GM12878 (cell line): ENCODE measurements around the gene VWA5B2. TPM values are rescaled to one million over a fixed set of nuclear protein-coding genes. Genes with fewer than 3 reads are reported as not detected.

Experiments
- ATAC-seq: fragments of 200-7000 bp; cut with Tn5 transposase; 3 replicates; pipeline ENCODE4 v1.9.1; 2020; ENCODE audit warnings: mild to moderate bottlenecking, moderate library complexity
- BruUV-seq: library from RNA; stranded (reverse); fragments of 400-500 nt; replicated peaks from 2 replicates; lab custom pipeline; 2021; lab: Mats Ljungman, UMichigan
- CTCF ChIA-PET: fragments of 300-600 bp; sonication (Branson Sonifier 250); formaldehyde crosslinking; extraction: SDS; loops from one replicate; lab custom pipeline; 2021; ENCODE audit warnings: inconsistent platforms; lab: Yijun Ruan, JAX
- POLR2A ChIA-PET: fragments of 350-600 bp; formaldehyde crosslinking; extraction: SDS; loops from one replicate; lab custom pipeline; 2021; ENCODE audit warnings: inconsistent platforms; lab: Charles Lee
- RAD21 ChIA-PET: fragments of 300-600 bp; sonication (Branson Sonifier 250); formaldehyde crosslinking; loops from one replicate; lab custom pipeline; 2023; ENCODE audit warnings: antibody characterized with exemption; ENCODE audit not compliant: unreplicated experiment; lab: Charles Lee
- SMC1A ChIA-PET: fragments of 300-600 bp; sonication (Branson Sonifier 250); formaldehyde crosslinking; loops from one replicate; lab custom pipeline; 2023; ENCODE audit not compliant: unreplicated experiment, uncharacterized antibody; lab: Charles Lee
- DNase-seq: peaks from one replicate; pipeline ENCODE4 v3.0.0-alpha.2; 2011; ENCODE audit warnings: low read depth, low spot score
- FAIRE-seq: peaks from 3 replicates; lab custom pipeline; 2011; peaks lifted over from hg19 to GRCh38; lab: Jason Lieb, UNC
- H2AFZ ChIP-seq: 2 replicates; pipeline ENCODE4 v1.6.0; 2011; ENCODE audit warnings: low read depth, low read length, control low read depth; ENCODE audit not compliant: control insufficient read depth
- H3K27ac ChIP-seq: 2 replicates; pipeline ENCODE4 v1.5.1; 2011; ENCODE audit warnings: control low read depth; ENCODE audit not compliant: control insufficient read depth, insufficient read depth
- H3K27me3 ChIP-seq, 2 experiments: replicated peaks in 1 of 2; 2 replicates each; pipeline versions ENCODE4 v1.6.0 to v1.6.1; 2011; ENCODE audit warnings: low read length in 1 of 2; ENCODE audit not compliant: control insufficient read depth in 2 of 2, insufficient read depth in 2 of 2
- H3K36me3 ChIP-seq, 2 experiments: 2 replicates each; pipeline ENCODE4 v1.5.1; 2011; ENCODE audit warnings: low read length in 1 of 2; ENCODE audit not compliant: control insufficient read depth in 2 of 2, insufficient read depth in 2 of 2
- H3K4me1 ChIP-seq: 2 replicates; pipeline ENCODE4 v1.6.1; 2011; ENCODE audit warnings: mild to moderate bottlenecking, low read length, moderate library complexity, mixed read lengths; ENCODE audit not compliant: control insufficient read depth, insufficient read depth
- H3K4me2 ChIP-seq: 2 replicates; pipeline ENCODE4 v1.6.0; 2011; ENCODE audit warnings: control low read depth; ENCODE audit not compliant: control insufficient read depth, insufficient read depth
- H3K4me3 ChIP-seq: fragments of 200-600 bp; sonication (generic); 2 replicates; pipeline ENCODE4 v1.5.1; 2016
- H3K79me2 ChIP-seq: 2 replicates; pipeline ENCODE4 v1.6.0; 2011; ENCODE audit warnings: low read length; ENCODE audit not compliant: control insufficient read depth, insufficient read depth
- H3K9ac ChIP-seq: 2 replicates; pipeline ENCODE4 v1.8.0; 2011; ENCODE audit warnings: low read length, control low read depth, mixed read lengths; ENCODE audit not compliant: control insufficient read depth, insufficient read depth
- H3K9me3 ChIP-seq: replicated peaks from 3 replicates; pipeline ENCODE4 v1.5.1; 2011; ENCODE audit warnings: mild to moderate bottlenecking, low read length; ENCODE audit not compliant: control insufficient read depth, insufficient read depth
- H4K20me1 ChIP-seq: 2 replicates; pipeline ENCODE4 v1.6.0; 2011; ENCODE audit not compliant: control insufficient read depth, insufficient read depth
- CEBPZ ChIP-seq: fragments of 150-350 bp; IDR thresholded peaks from 2 replicates; pipeline ENCODE4 v1.6.1; 2016; ENCODE audit warnings: low read depth, low read length
- ESRRA ChIP-seq: IDR thresholded peaks from 2 replicates; pipeline ENCODE4 v1.6.1; 2012; ENCODE audit warnings: mild to moderate bottlenecking, low read length, improper control_type of control experiment
- SRF ChIP-seq, 2 experiments: IDR thresholded peaks; 2 replicates each; pipeline ENCODE4 v1.6.1; 2011; ENCODE audit warnings: low read depth in 2 of 2, low read length in 2 of 2, mild to moderate bottlenecking in 1 of 2, moderate library complexity in 1 of 2
- WGBS: methylation state at CpG from one replicate; pipeline ENCODE4 v1.1.6; 2016; ENCODE audit warnings: low lambda C conversion rate; ENCODE audit not compliant: insufficient replicate concordance, insufficient coverage; ENCODE audit errors: missing lambda C conversion rate; 5-methylcytosine and 5-hydroxymethylcytosine counted together
- in situ Hi-C: fragments of 300-500 bp; cut with MboI; formaldehyde crosslinking; loops from 9 replicates; pipeline ENCODE4 v1.14.3; 2018; ENCODE audit warnings: mixed read lengths
- intact Hi-C: fragments of 100-400 bp; cut with micrococcal nuclease; formaldehyde crosslinking; loops from one replicate; pipeline ENCODE4 v1.14.2; 2022; ENCODE audit not compliant: unreplicated experiment
- polyA plus RNA-seq, 11 experiments: library from polyadenylated mRNA; depleted of rRNA in 4 of 11; unstranded in 6 of 11; stranded (reverse) in 5 of 11; fragments of >200 nt; fragmentation: Nextera tagmentation in 4 of 11; fragmentation: Illumina TruSeq in 1 of 11; extraction: Ambion mirVana in 4 of 11; extraction: Trizol in 1 of 11; gene quantifications; 1 replicate in 1 of 11; 2 replicates in 10 of 11; pipeline versions ENCODE4 v1.2.1 to v1.2.3, GENCODE V29; 2011 to 2016; ENCODE audit warnings: inconsistent platforms in 2 of 11, missing spikeins in 2 of 11, low read depth in 1 of 11
- total RNA-seq, 4 experiments: library from RNA; depleted of rRNA in 3 of 4; stranded (reverse); fragments of >200 nt in 3 of 4; fragmentation: Illumina TruSeq in 1 of 4; extraction: Trizol in 1 of 4; gene quantifications; 2 replicates each; pipeline versions ENCODE4 v1.2.1 to v1.2.3, GENCODE V29; 2013 to 2021
- TF ChIP-seq, protein P1 (sequence below): fragments of 450-650 bp; IDR thresholded peaks from 2 replicates; pipeline ENCODE4 v1.6.1; 2016; ENCODE audit warnings: mild to moderate bottlenecking
- TF ChIP-seq, protein P2 (sequence below): fragments of 450-650 bp; IDR thresholded peaks from 2 replicates; pipeline ENCODE4 v1.6.1; 2016; ENCODE audit warnings: mild to moderate bottlenecking

VWA5B2 gene
- total and polyA plus RNA-seq, 10 of the 15 experiments (the other 5 are each of a cell fraction or from before 2014, with no cell fraction given), result 0.03 to 0.09 TPM; not detected in 8

- no peaks in the 10 kb centered on the region for H3K9me3 ChIP-seq
- FAIRE-seq, result no peak
- in situ Hi-C loops, result no loop called here
- no peak overlapping the region for H3K4me3 ChIP-seq
- H4K20me1 ChIP-seq, result no peaks in the 10 kb centered on the region
- CTCF ChIA-PET, result interaction anchor here (0.7 to 3.5 kb wide), 4 partner anchors 9 to 20 kb away, joined by 3 to 23 read pairs (median 4); no protein-coding TSS in a partner anchor
- TF ChIP-seq CEBPZ, result no peak
- TF ChIP-seq ESRRA, result no peak
- TF ChIP-seq, protein P1, sequence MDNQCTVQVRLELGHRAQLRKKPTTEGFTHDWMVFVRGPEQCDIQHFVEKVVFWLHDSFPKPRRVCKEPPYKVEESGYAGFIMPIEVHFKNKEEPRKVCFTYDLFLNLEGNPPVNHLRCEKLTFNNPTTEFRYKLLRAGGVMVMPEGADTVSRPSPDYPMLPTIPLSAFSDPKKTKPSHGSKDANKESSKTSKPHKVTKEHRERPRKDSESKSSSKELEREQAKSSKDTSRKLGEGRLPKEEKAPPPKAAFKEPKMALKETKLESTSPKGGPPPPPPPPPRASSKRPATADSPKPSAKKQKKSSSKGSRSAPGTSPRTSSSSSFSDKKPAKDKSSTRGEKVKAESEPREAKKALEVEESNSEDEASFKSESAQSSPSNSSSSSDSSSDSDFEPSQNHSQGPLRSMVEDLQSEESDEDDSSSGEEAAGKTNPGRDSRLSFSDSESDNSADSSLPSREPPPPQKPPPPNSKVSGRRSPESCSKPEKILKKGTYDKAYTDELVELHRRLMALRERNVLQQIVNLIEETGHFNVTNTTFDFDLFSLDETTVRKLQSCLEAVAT, result no peak
- TF ChIP-seq SRF (IDR thresholded peaks at IDR 0.05; ENCODE audit: low read depth in 2 of 2, low read length in 2 of 2), result no peak
- TF ChIP-seq, protein P2, sequence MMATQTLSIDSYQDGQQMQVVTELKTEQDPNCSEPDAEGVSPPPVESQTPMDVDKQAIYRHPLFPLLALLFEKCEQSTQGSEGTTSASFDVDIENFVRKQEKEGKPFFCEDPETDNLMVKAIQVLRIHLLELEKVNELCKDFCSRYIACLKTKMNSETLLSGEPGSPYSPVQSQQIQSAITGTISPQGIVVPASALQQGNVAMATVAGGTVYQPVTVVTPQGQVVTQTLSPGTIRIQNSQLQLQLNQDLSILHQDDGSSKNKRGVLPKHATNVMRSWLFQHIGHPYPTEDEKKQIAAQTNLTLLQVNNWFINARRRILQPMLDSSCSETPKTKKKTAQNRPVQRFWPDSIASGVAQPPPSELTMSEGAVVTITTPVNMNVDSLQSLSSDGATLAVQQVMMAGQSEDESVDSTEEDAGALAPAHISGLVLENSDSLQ, result no peak
- TF ChIP-seq, all 136 proteins: peak for 0
- Histone ChIP-seq H3K36me3 (peaks cover 1 to 5% of the 10 kb centered on the region in 2 experiments; a peak in 3 of 4 replicates), H2AFZ (no peak overlapping the region), H3K9ac (no peak overlapping the region), H3K27ac (no peak overlapping the region), H3K4me1 (no peaks in the 10 kb centered on the region), H3K4me2 (no peak overlapping the region), H3K79me2 (no peaks in the 10 kb centered on the region), H3K27me3 (no peaks in the 10 kb centered on the region; a peak in 1 of 4 replicates)
- BruUV-seq, result no TSS peak
- intact Hi-C loops, result no loop called here
- ChIA-PET POLR2A (no interaction called here), RAD21 (interaction anchor here (1.1 to 1.6 kb wide), 2 partner anchors 10 to 16 kb away, joined by 4 to 6 read pairs; no protein-coding TSS in a partner anchor), SMC1A (interaction anchor here (1.1 to 1.2 kb wide), 2 partner anchors 9 to 108 kb away, joined by 3 to 4 read pairs; no protein-coding TSS in a partner anchor)
- ATAC-seq, result no peak
- no peak for DNase-seq
- WGBS, result 48% methylated on average over 5 of the region's 7 CpGs
Observed at GRCh38 chr3:184237211-184237610, 7.8 kb downstream of the VWA5B2 start.
